Trophoblast cell (in vitro differentiated cells and primary cell): ENCODE measurements around the gene EPHB1.

Experiments
- DNase-seq, 2 donors: peaks; one replicate each; pipeline ENCODE4 v3.0.0-alpha.2; 2016
- H2AFZ ChIP-seq: 2 replicates; pipeline ENCODE4 v1.6.1; 2013; ENCODE audit warnings: low read length, moderate library complexity, mild to moderate bottlenecking; ENCODE audit not compliant: insufficient read depth, poor library complexity
- H2AK5ac ChIP-seq: 2 replicates; pipeline ENCODE4 v1.6.1; 2013; ENCODE audit warnings: mild to moderate bottlenecking, low read length
- H2BK120ac ChIP-seq: 2 replicates; pipeline ENCODE4 v1.6.1; 2013; ENCODE audit warnings: low read length, mild to moderate bottlenecking, moderate library complexity; ENCODE audit not compliant: insufficient read depth, poor library complexity
- H2BK12ac ChIP-seq: 2 replicates; pipeline ENCODE4 v1.6.1; 2013; ENCODE audit warnings: mild to moderate bottlenecking, low read length, moderate library complexity
- H2BK5ac ChIP-seq: 2 replicates; pipeline ENCODE4 v1.6.1; 2013; ENCODE audit warnings: low read length, low read depth, moderate library complexity, mild to moderate bottlenecking; ENCODE audit not compliant: poor library complexity
- H3K14ac ChIP-seq: 2 replicates; pipeline ENCODE4 v1.6.1; 2013; ENCODE audit warnings: mild to moderate bottlenecking, low read length
- H3K18ac ChIP-seq: 2 replicates; pipeline ENCODE4 v1.6.1; 2013; ENCODE audit warnings: mild to moderate bottlenecking, low read length
- H3K23ac ChIP-seq: 2 replicates; pipeline ENCODE4 v1.6.1; 2013; ENCODE audit warnings: low read length
- H3K27ac ChIP-seq: 2 replicates; pipeline ENCODE4 v1.5.1; 2013; ENCODE audit warnings: low read depth, mild to moderate bottlenecking, inconsistent platforms, low read length, moderate library complexity
- H3K27me3 ChIP-seq: 2 replicates; pipeline ENCODE4 v1.6.1; 2013; ENCODE audit warnings: inconsistent platforms, mild to moderate bottlenecking, low read length, moderate library complexity; ENCODE audit not compliant: insufficient read depth
- H3K36me3 ChIP-seq, 2 experiments: 1 replicate in 1 of 2; 2 replicates in 1 of 2; pipeline ENCODE4 v1.6.1; 2013; ENCODE audit warnings: low read length in 2 of 2, mild to moderate bottlenecking in 2 of 2, moderate library complexity in 1 of 2; ENCODE audit not compliant: insufficient read depth in 2 of 2, control insufficient read depth in 1 of 2
- H3K4ac ChIP-seq: 2 replicates; pipeline ENCODE4 v1.6.1; 2013; ENCODE audit warnings: low read depth, mild to moderate bottlenecking, low read length, moderate library complexity
- H3K4me1 ChIP-seq, 2 experiments: 1 replicate in 1 of 2; 2 replicates in 1 of 2; pipeline ENCODE4 v1.6.1; 2013; ENCODE audit warnings: low read length in 2 of 2, mild to moderate bottlenecking in 2 of 2, moderate library complexity in 1 of 2; ENCODE audit not compliant: insufficient read depth in 2 of 2, control insufficient read depth in 1 of 2
- H3K4me2 ChIP-seq: 2 replicates; pipeline ENCODE4 v1.6.1; 2013; ENCODE audit warnings: inconsistent platforms, mild to moderate bottlenecking, low read length, moderate library complexity
- H3K4me3 ChIP-seq: 2 replicates; pipeline ENCODE4 v1.5.1; 2013; ENCODE audit warnings: mild to moderate bottlenecking, low read depth, low read length, inconsistent platforms
- H3K79me1 ChIP-seq: one replicate; pipeline ENCODE4 v1.6.1; 2013; ENCODE audit warnings: low read length
- H3K79me2 ChIP-seq: 2 replicates; pipeline ENCODE4 v1.6.1; 2013; ENCODE audit warnings: low read length, mild to moderate bottlenecking; ENCODE audit not compliant: control insufficient read depth, insufficient read depth, poor library complexity
- H3K9ac ChIP-seq: 2 replicates; pipeline ENCODE4 v1.6.1; 2013; ENCODE audit warnings: mild to moderate bottlenecking, low read length
- H3K9me3 ChIP-seq: 2 replicates; pipeline ENCODE4 v1.6.1; 2013; ENCODE audit warnings: low read depth, mild to moderate bottlenecking, control low read depth, inconsistent platforms, low read length; ENCODE audit not compliant: insufficient read depth
- H4K12ac ChIP-seq: 2 replicates; pipeline ENCODE4 v1.6.1; 2013; ENCODE audit warnings: low read depth, mild to moderate bottlenecking, low read length, moderate library complexity
- H4K8ac ChIP-seq: 2 replicates; pipeline ENCODE4 v1.6.1; 2013; ENCODE audit warnings: low read depth, mild to moderate bottlenecking, low read length, moderate library complexity
- H4K91ac ChIP-seq: one replicate; pipeline ENCODE4 v1.6.1; 2013; ENCODE audit warnings: low read depth, mild to moderate bottlenecking, low read length, moderate library complexity
- WGBS: extraction: QIAGEN DNeasy Blood & Tissue Kit; methylation state at CpG from one replicate; pipeline ENCODE4 v1.1.7; 2013; ENCODE audit warnings: missing lambda C conversion rate; ENCODE audit not compliant: insufficient read length, insufficient coverage; ENCODE audit errors: extremely low coverage; 5-methylcytosine and 5-hydroxymethylcytosine counted together

Gene EPHB1

DNA sequence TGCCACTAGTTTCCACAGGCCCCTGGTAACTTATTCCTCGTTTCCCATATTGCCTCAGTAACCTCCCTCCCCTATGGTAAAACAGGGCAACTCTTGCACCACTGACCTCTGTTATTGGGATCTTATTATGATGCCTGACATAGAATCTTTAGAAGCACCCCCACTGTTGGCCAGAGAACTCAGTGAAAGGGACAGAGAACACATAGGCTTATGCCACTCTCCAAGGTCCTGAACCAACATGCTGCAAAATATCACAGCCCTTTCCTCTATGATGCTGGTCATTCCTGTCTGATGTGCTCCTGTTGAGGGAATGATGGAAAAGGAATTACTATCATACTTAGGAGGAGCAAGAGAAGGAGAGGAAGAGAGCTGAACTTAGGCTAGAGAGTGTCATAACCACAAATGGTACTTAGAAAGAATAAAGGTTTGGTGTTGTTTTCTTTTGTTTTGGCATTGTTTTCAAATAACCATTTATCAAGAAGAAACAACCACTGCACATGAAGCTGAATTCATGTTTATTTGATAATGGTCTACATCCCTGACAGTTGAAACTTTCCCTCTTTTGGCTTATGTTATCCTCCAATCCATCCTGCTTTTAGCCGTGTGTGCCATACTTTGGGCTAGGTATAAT, 330.2 kb downstream of the EPHB1 start:
- no peaks in the 10 kb centered on the region for H3K4me1 ChIP-seq
- H3K4ac ChIP-seq: no peak overlapping the region
- DNase-seq: peak in 1 of 2 donors; percentile 63
- no CpG with 5 or more reads among the region's 2 CpGs for WGBS
- no peak overlapping the region for H3K23ac ChIP-seq
- H2AK5ac ChIP-seq: no peak overlapping the region
- H3K9ac ChIP-seq: no peak overlapping the region
- no peak overlapping the region for H2BK120ac ChIP-seq
- H3K79me1 ChIP-seq: no peaks in the 10 kb centered on the region
- no peak overlapping the region for H2BK5ac ChIP-seq
- no peak overlapping the region for H3K18ac ChIP-seq
- no peak overlapping the region for H3K14ac ChIP-seq
- H3K27ac ChIP-seq: no peak overlapping the region
- H3K27me3 ChIP-seq: no peaks in the 10 kb centered on the region
- no peak overlapping the region for H4K12ac ChIP-seq
- no peak overlapping the region for H4K91ac ChIP-seq
- H4K8ac ChIP-seq: no peak overlapping the region
- no peak overlapping the region for H3K4me2 ChIP-seq
- H2AFZ ChIP-seq: no peak overlapping the region
- H3K4me3 ChIP-seq: no peak overlapping the region
- H3K9me3 ChIP-seq: no peaks in the 10 kb centered on the region
- no peaks in the 10 kb centered on the region for H3K79me2 ChIP-seq
- H2BK12ac ChIP-seq: no peak overlapping the region
- no peaks in the 10 kb centered on the region for H3K36me3 ChIP-seq

DNA sequence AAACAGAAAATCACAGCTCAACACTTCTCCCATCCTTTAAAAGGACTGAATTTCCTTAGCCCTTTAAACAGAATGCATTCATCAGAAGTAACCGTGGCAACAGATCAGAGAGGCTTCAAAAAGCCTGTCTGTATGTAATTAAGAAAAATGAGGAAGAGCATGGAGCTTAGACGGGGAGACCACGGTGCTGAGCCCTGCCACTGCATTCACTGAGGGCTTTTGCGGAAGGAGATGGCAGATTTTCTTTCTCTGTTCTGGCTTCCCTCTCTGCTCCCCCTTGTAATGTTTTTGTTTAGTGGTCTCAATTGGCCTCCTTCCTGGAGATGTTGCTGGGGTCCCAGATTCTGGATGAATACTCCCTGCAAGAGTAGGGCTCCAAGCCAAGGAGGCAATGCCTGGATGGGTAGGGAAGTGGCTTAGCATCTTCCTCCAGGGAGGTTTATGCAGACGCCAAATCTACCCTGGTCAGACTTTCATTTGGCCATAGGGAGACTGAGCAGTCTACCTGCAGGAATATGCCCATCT, 332.9 kb downstream of the EPHB1 start:
- Histone ChIP-seq H2AK5ac (no peak overlapping the region), H2BK12ac (no peak overlapping the region), H3K4me2 (no peak overlapping the region), H3K79me1 (no peaks in the 10 kb centered on the region), H3K9me3 (peaks cover 3% of the 10 kb centered on the region), H4K12ac (no peak overlapping the region), H3K14ac (no peak overlapping the region), H3K4me1 (no peaks in the 10 kb centered on the region), H2BK120ac (no peak overlapping the region), H3K18ac (no peak overlapping the region), H4K8ac (no peak overlapping the region), H3K27ac (no peak overlapping the region), H3K4me3 (no peak overlapping the region), H3K36me3 (no peaks in the 10 kb centered on the region), H3K27me3 (no peaks in the 10 kb centered on the region), H2BK5ac (no peak overlapping the region), H3K23ac (no peak overlapping the region), H2AFZ (no peak overlapping the region), H3K79me2 (no peaks in the 10 kb centered on the region), H3K4ac (no peak overlapping the region), H4K91ac (no peak overlapping the region), H3K9ac (no peak overlapping the region)
- no CpG with 5 or more reads among the region's 5 CpGs for WGBS
- no peak for DNase-seq

DNA sequence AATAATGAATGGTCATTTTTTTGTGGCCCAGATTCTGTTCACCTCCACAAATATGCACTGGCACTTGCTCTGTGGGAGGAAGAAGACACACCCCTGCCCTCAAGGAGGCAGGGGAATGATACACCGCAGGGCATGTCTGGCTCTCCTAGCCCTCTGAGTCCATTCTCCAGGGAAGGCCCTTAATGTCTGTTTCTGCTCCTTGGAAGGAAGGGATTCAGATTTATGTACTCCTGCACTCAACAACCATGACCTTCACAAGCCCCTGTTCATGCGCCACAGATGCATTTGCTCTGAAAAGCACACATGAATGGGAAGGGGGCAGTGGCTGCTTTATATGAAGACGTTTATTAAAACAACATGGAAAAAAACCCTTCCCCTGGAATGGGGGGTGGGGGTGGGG, 333.8 kb downstream of the EPHB1 start:
- no peak overlapping the region for H2BK5ac ChIP-seq
- H3K27me3 ChIP-seq: no peaks in the 10 kb centered on the region
- no peak overlapping the region for H3K4ac ChIP-seq
- H4K8ac ChIP-seq: no peak overlapping the region
- no peak overlapping the region for H3K14ac ChIP-seq
- H2BK120ac ChIP-seq: no peak overlapping the region
- H4K12ac ChIP-seq: no peak overlapping the region
- H3K23ac ChIP-seq: no peak overlapping the region
- no peak overlapping the region for H3K27ac ChIP-seq
- H2AK5ac ChIP-seq: no peak overlapping the region
- no peak overlapping the region for H2AFZ ChIP-seq
- H3K4me3 ChIP-seq: no peak overlapping the region
- no peaks in the 10 kb centered on the region for H3K79me1 ChIP-seq
- no peak overlapping the region for H3K18ac ChIP-seq
- H3K36me3 ChIP-seq: no peaks in the 10 kb centered on the region
- no peaks in the 10 kb centered on the region for H3K79me2 ChIP-seq
- H4K91ac ChIP-seq: no peak overlapping the region
- H3K4me2 ChIP-seq: no peak overlapping the region
- DNase-seq: no peak
- peaks cover 3% of the 10 kb centered on the region for H3K9me3 ChIP-seq
- no peak overlapping the region for H2BK12ac ChIP-seq
- no peak overlapping the region for H3K9ac ChIP-seq
- H3K4me1 ChIP-seq: no peaks in the 10 kb centered on the region
- no CpG with 5 or more reads among the region's 3 CpGs for WGBS

DNA sequence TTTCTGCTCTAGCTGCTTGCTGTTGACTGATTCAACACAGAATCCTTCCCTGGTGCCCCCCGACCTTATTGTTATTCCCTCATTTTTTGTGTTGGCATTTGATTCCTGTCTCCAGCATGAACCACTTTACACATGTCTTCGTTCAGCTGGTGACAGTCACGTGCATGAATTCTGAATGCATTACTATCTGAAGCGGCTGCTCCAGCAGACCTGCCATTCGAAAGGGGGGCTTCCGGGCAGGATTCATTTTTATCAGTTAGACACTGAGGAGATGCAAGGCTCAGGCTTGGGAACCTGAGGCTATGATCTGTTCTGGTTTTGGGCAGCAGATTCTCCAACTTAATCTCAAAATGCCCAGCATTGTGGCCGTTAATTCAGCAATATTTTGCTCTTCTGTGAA, 336.2 kb downstream of the EPHB1 start:
- Histone ChIP-seq H3K23ac (no peak overlapping the region), H3K27me3 (no peaks in the 10 kb centered on the region), H2BK120ac (no peak overlapping the region), H3K79me1 (no peaks in the 10 kb centered on the region), H3K4me2 (no peak overlapping the region), H4K12ac (no peak overlapping the region), H4K91ac (no peak overlapping the region), H3K9me3 (peaks cover 3% of the 10 kb centered on the region), H3K9ac (no peak overlapping the region), H2AK5ac (no peak overlapping the region), H3K79me2 (no peaks in the 10 kb centered on the region), H3K36me3 (no peaks in the 10 kb centered on the region), H3K14ac (no peak overlapping the region), H4K8ac (no peak overlapping the region), H3K4me1 (no peaks in the 10 kb centered on the region), H3K27ac (no peak overlapping the region), H3K4ac (no peak overlapping the region), H3K18ac (no peak overlapping the region), H2AFZ (no peak overlapping the region), H3K4me3 (no peak overlapping the region), H2BK12ac (no peak overlapping the region), H2BK5ac (no peak overlapping the region)
- WGBS: no CpG with 5 or more reads among the region's 7 CpGs
- no peak for DNase-seq
